AG20443 (cell line): ENCODE data around the gene FBXO2.
"Not testable (repeated sequence)": the region's sequence is repeated elsewhere in the genome, so short reads cannot be mapped to it uniquely, and the experiment has no call there.

Source experiments
- DNase-seq: peaks from one replicate; pipeline ENCODE4 v3.0.0; 2012; ENCODE audit warnings: low spot score, mixed read lengths

Gene FBXO2

DNA sequence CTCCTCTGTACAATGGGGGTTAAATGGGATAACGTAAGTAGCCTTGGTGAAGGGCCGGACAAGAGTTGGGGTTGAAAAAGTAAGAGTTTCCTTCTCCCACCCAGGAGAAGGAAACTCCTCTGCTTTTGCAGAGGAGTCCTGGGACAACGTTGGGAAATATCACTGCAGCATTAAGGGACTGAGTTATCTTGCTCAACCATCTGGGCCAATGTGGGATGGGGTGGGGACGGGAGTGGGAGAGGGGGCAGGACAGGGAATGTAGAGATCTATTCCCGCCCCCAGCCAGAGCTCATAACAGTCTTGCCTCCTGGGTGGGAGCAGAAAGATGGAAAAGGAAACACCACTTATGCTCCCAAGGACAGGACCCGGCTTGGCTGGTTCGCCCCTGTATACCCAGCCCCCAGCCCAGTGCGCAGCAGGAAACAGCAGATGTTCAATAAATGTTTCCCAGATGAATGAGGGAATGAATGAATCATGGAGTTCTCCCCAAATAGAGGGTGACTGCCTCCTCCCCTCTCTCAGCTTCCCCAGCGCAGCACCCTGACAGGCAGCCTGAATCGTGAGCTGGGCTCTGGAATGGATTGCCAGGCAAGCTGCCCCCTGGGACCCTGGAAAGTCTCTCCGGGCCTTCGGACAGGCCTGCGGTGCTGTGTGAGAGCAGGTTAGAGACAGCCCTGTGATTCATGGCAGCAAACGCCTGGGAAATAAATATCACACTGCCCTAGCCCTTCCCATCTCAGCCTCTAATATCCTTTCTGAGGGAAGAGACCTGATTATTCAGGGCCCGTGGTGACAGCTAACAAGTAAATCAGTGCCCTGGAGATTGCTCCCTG, 24.8 kb downstream of the FBXO2 start:
- no peak for DNase-seq

GRCh38 chr1:11628767-11629166, 25.5 kb downstream of the FBXO2 start:
- no peak for DNase-seq

DNA sequence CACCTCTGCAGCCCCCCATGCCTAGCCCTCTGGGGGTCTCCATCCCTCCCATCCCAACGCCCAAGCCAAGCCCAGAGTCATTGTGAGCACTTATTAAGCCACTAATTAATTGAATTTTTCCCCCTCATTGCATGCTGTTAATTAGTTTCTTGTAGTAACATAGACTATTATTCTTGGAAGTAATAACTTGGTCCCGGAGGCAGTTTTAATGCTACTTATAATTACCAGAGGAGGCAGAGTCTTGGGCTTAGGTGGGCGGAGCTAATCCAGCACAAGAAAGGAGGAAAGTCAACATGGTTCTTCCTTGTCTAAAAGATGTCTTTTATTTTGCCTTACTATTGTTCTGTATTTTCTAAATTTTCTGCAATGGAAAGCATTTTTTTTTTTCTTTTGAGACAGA, 27.7 kb downstream of the FBXO2 start:
- DNase-seq = no peak

GRCh38 chr1:11623702-11624101, 30.5 kb downstream of the FBXO2 start:
- no peak for DNase-seq

DNA sequence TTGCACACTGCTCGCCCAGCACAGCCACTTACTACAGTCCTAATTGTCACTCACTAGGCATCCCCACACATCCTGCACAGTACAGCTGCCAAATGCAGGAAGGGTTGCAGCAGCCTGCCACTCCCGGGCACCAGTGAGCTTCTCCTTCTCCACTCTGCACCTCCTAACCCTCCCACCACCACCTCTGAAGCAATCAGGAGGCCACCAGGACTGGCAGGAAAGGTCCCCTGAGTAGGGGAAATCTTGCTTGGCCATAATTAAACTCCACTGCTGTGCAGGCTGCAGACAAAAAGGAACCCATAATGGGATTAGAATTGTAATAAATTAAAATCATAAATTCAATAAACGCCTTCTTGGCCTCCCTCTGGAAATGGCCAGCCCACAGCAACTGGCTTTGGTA, 31.8 kb downstream of the FBXO2 start:
- DNase-seq = no peak

- no peak for DNase-seq
Measured at GRCh38 chr1:11620924-11621323, 33.3 kb downstream of the FBXO2 start.

GRCh38 chr1:11620405-11620804, 33.8 kb downstream of the FBXO2 start:
- DNase-seq = no peak

DNA sequence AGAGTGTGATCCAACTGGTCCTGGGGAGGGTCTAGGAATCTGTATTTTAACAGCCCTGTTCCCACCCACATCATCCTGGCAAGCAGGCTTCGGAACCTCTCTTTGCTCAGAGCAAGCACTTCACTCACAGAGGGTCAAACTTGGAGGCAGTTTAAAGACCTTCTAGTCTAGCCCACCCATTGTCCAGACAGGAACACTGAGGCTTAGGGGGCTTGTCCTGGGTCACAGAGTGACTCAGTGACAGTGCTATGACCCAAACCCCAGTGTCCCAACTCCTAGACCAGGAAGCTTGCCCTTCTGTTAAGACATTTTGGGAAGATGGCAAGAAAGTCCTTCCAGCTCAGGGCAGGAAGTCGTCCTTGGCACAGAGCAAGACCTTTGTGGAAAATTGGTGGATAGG, 36.5 kb downstream of the FBXO2 start:
- DNase-seq = no peak

DNA sequence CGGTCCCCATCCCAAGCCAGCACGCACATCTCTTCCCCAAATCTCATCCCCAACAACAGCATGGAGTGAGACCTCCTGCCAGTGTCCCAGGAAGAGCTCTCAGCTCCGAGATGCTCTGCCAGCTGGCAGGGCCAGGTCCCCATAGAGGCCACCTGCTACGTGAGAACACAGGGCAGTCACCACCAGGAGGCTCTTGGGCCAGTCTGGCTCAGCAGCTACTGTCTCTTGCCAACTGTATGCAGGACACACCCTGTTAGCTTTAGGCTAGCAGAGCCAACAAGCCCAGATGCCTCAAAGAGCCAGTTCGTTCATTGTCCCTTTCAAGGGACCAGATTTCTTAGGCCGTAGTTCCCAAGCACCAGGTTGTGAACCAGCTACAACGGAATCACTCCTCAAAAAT, 36.9 kb downstream of the FBXO2 start:
- no peak for DNase-seq

GRCh38 chr1:11616766-11617165, 37.5 kb downstream of the FBXO2 start:
- no peak for DNase-seq

GRCh38 chr1:11615090-11615489, 39.1 kb downstream of the FBXO2 start:
- DNase-seq = no peak

GRCh38 chr1:11613347-11613746, 40.9 kb downstream of the FBXO2 start:
- no peak for DNase-seq

- no peak for DNase-seq
Measured at GRCh38 chr1:11611638-11612327, 42.4 kb downstream of the FBXO2 start.

GRCh38 chr1:11610629-11611180, 43.5 kb downstream of the FBXO2 start:
- no peak for DNase-seq

DNA sequence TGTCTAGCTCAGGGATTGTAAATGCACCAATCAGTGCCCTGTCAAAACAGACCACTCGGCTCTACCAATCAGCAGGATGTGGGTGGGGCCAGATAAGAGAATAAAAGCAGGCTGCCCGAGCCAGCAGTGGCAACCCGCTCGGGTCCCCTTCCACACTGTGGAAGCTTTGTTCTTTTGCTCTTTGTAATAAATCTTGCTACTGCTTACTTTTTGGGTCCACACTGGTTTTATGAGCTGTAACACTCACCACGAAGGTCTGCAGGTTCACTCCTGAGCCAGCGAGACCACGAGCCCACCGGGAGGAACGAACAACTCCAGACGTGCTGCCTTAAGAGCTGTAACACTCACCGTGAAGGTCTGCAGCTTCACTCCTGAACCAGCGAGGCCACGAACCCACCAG, 44.9 kb downstream of the FBXO2 start:
- not testable (repeated sequence) for DNase-seq

GRCh38 chr1:11608596-11609130, 45.6 kb downstream of the FBXO2 start:
- not testable (repeated sequence) for DNase-seq

GRCh38 chr1:11606775-11607174, 47.5 kb downstream of the FBXO2 start:
- DNase-seq = no peak

DNA sequence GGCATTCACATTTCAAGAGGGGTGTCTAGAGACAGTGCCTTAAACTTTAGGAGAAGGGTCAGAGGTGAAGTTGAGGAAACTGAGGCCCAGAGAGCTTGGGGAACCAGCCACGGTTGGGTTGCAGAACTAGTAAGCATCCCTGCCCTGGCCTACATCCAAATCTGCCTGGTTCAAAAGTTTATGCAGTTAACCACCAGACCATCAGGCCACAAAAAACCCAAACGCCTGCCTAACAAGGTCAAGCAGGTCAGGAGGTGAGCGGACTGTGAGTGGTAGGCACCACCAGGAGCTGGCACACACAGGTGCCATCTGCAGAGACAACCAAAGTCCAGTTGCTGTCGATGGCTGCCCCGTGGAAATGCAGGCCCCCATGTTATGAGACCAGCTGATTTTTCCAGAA, 51.2 kb downstream of the FBXO2 start:
- no peak for DNase-seq

GRCh38 chr1:11602424-11602823, 51.8 kb downstream of the FBXO2 start:
- no peak for DNase-seq

- DNase-seq = no peak
Measured at GRCh38 chr1:11600836-11601235, 53.4 kb downstream of the FBXO2 start.

GRCh38 chr1:11599891-11600576, 54.2 kb downstream of the FBXO2 start:
- DNase-seq = no peak

DNA sequence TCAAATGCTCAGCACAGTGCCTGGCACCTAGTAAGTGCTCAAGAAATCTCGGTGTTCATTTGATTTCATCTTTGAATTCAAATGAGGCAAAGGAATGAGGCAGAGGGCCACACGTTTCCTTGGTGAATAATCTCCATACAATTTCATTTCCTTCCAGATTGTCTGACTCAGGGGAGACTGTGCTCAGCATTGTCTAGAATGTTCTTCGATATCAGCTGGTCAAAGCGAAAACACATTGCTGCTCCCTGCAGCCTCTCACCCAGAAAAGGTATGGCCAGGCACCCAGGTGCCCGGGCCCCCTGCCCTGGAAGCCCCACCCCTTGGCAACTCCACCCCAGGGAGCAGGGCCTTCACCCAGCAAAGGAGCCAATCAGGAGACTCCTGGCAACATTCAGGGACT, 55.8 kb downstream of the FBXO2 start:
- DNase-seq = peak; percentile 25
